Measurements from ENCODE around the gene ATXN10.

The ATXN10 gene

GRCh38 chr22:45882881-45883810 lies 211.5 kb downstream of the ATXN10 start:
- DNase-seq = no peak

- DNase-seq = no peak
Observed at GRCh38 chr22:45883811-45884170, 212.2 kb downstream of the ATXN10 start.

GRCh38 chr22:45884201-45885062 lies 212.8 kb downstream of the ATXN10 start:
- DNase-seq = no peak

GRCh38 chr22:45885171-45885840 lies 213.7 kb downstream of the ATXN10 start:
- DNase-seq = no peak

- DNase-seq = no peak
Observed at GRCh38 chr22:45885941-45886395, 214.3 kb downstream of the ATXN10 start.

- DNase-seq = no peak
Observed at GRCh38 chr22:45886540-45886939, 214.9 kb downstream of the ATXN10 start.

- no peak for DNase-seq
Observed at GRCh38 chr22:45887202-45888131, 215.8 kb downstream of the ATXN10 start.

- DNase-seq = no peak
Observed at GRCh38 chr22:45888221-45889092, 216.8 kb downstream of the ATXN10 start.

GRCh38 chr22:45889093-45889538 lies 217.5 kb downstream of the ATXN10 start:
- DNase-seq = no peak

GRCh38 chr22:45889539-45890350 lies 218.1 kb downstream of the ATXN10 start:
- no peak for DNase-seq

- no peak for DNase-seq
Observed at GRCh38 chr22:45890351-45890635, 218.7 kb downstream of the ATXN10 start.

GRCh38 chr22:45891021-45891421 lies 219.4 kb downstream of the ATXN10 start:
- DNase-seq = no peak

- no peak for DNase-seq
Observed at GRCh38 chr22:45891471-45891995, 219.9 kb downstream of the ATXN10 start.

GRCh38 chr22:45891996-45892621 lies 220.5 kb downstream of the ATXN10 start:
- DNase-seq = no peak

- DNase-seq = no peak
Observed at GRCh38 chr22:45892681-45893461, 221.2 kb downstream of the ATXN10 start.

- no peak for DNase-seq
Observed at GRCh38 chr22:45893516-45893915, 221.9 kb downstream of the ATXN10 start.

All from NCI-H1105 (cell line).